Measurements from ENCODE around the gene KRTAP19-2. TPM values are rescaled to one million over a fixed set of nuclear protein-coding genes. Genes with fewer than 3 reads are reported as not detected.

The KRTAP19-2 gene
- total and polyA plus RNA-seq, 4 donors = not detected

- H3K4me1 ChIP-seq (ENCODE audit: control insufficient read depth in 4 of 4, insufficient read depth in 4 of 4, low read length in 3 of 4) = no peaks in the 10 kb centered on the region
- H3K27ac ChIP-seq (ENCODE audit: low read depth in 1 of 2, low read length in 2 of 2) = no peak overlapping the region
- no peak overlapping the region for H3K9ac ChIP-seq (ENCODE audit: low read depth in 1 of 2, low read length in 2 of 2)
- TF ChIP-seq RAD21 (IDR thresholded peaks at IDR 0.05) (no peak), HNF4A (conservative IDR thresholded peaks at IDR 0.05) (no peak), EGR1 (IDR thresholded peaks at IDR 0.05; ENCODE audit: low read depth in 2 of 2) (no peak), RXRA (IDR thresholded peaks at IDR 0.05) (no peak), NR2F2 (IDR thresholded peaks at IDR 0.05) (no peak), REST (IDR thresholded peaks at IDR 0.05) (no peak), JUND (IDR thresholded peaks at IDR 0.05) (no peak), YY1 (IDR thresholded peaks at IDR 0.05) (no peak), ATF3 (IDR thresholded peaks at IDR 0.05) (no peak), GABPA (IDR thresholded peaks at IDR 0.05 in 1 of 2, conservative IDR thresholded peaks at IDR 0.05 in 1 of 2) (no peak)
- TF ChIP-seq, protein P1, sequence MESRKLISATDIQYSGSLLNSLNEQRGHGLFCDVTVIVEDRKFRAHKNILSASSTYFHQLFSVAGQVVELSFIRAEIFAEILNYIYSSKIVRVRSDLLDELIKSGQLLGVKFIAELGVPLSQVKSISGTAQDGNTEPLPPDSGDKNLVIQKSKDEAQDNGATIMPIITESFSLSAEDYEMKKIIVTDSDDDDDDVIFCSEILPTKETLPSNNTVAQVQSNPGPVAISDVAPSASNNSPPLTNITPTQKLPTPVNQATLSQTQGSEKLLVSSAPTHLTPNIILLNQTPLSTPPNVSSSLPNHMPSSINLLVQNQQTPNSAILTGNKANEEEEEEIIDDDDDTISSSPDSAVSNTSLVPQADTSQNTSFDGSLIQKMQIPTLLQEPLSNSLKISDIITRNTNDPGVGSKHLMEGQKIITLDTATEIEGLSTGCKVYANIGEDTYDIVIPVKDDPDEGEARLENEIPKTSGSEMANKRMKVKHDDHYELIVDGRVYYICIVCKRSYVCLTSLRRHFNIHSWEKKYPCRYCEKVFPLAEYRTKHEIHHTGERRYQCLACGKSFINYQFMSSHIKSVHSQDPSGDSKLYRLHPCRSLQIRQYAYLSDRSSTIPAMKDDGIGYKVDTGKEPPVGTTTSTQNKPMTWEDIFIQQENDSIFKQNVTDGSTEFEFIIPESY (IDR thresholded peaks at IDR 0.05) = no peak
- TF ChIP-seq, protein P2, sequence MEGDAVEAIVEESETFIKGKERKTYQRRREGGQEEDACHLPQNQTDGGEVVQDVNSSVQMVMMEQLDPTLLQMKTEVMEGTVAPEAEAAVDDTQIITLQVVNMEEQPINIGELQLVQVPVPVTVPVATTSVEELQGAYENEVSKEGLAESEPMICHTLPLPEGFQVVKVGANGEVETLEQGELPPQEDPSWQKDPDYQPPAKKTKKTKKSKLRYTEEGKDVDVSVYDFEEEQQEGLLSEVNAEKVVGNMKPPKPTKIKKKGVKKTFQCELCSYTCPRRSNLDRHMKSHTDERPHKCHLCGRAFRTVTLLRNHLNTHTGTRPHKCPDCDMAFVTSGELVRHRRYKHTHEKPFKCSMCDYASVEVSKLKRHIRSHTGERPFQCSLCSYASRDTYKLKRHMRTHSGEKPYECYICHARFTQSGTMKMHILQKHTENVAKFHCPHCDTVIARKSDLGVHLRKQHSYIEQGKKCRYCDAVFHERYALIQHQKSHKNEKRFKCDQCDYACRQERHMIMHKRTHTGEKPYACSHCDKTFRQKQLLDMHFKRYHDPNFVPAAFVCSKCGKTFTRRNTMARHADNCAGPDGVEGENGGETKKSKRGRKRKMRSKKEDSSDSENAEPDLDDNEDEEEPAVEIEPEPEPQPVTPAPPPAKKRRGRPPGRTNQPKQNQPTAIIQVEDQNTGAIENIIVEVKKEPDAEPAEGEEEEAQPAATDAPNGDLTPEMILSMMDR (IDR thresholded peaks at IDR 0.05; ENCODE audit: low read depth, low read length, missing input control) = no peak
- no peaks in the 10 kb centered on the region for H3K9me3 ChIP-seq (ENCODE audit: control insufficient read depth in 4 of 4, low read length in 3 of 4)
- H3K4me3 ChIP-seq (ENCODE audit: low read depth in 1 of 3, low read length in 3 of 3) = no peak overlapping the region
- no peaks in the 10 kb centered on the region for H3K36me3 ChIP-seq (ENCODE audit: control insufficient read depth in 4 of 4, insufficient read depth in 3 of 4, low read depth in 1 of 4, low read length in 3 of 4)
- H3K27me3 ChIP-seq (ENCODE audit: control insufficient read depth in 4 of 4, insufficient read depth in 4 of 4, low read length in 3 of 4) = no peaks in the 10 kb centered on the region
- no peak for DNase-seq (ENCODE audit: low spot score)
These were observed 44.0 kb downstream of the KRTAP19-2 start for GRCh38 chr21:30443226-30443625.

DNA sequence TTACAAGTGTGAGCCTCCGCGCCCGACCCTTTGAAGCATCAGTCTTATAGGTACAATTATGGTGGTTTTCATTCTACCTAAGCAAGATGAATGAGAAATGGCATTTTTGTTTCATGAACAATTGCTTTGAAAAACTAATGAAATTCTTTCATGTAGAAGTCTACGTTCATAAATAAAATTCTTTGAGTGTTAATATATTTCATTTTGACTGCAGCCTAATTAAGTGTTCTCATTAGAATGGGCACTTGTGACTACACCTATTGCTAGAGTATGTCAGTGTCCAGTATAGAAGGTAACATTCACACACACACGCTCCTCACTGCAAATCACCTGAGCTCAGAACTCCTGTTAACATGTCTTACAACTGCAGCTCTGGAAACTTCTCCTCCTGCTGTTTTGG lies 47.3 kb downstream of the KRTAP19-2 start, which contains the start of gene KRTAP15-1:
TSS of gene KRTAP15-1 (plus strand) at position 301 of the 400 bp plus-strand sequence. CDS start at position 354, 53 bp downstream.
- H3K4me3 ChIP-seq (ENCODE audit: low read depth in 1 of 3, low read length in 3 of 3) = no peak within 1 kb of the TSS
- H3K9ac ChIP-seq (ENCODE audit: low read depth in 1 of 2, low read length in 2 of 2) = no peak within 1 kb of the TSS
- no peaks in the 10 kb centered on the region for H3K27me3 ChIP-seq (ENCODE audit: control insufficient read depth in 4 of 4, insufficient read depth in 4 of 4, low read length in 3 of 4)
- no peak within 1 kb of the TSS for H3K27ac ChIP-seq (ENCODE audit: low read depth in 1 of 2, low read length in 2 of 2)
- no peaks in the 10 kb centered on the region for H3K9me3 ChIP-seq (ENCODE audit: control insufficient read depth in 4 of 4, low read length in 3 of 4)
- 91% methylated on average over 5 of the region's 5 CpGs for WGBS
- DNase-seq (ENCODE audit: low spot score) = no peak
- no peaks in the 10 kb centered on the region for H3K36me3 ChIP-seq (ENCODE audit: control insufficient read depth in 4 of 4, insufficient read depth in 3 of 4, low read depth in 1 of 4, low read length in 3 of 4)
- H3K4me1 ChIP-seq (ENCODE audit: control insufficient read depth in 4 of 4, insufficient read depth in 4 of 4, low read length in 3 of 4) = no peaks in the 10 kb centered on the region
- no peak for TF ChIP-seq GABPA (IDR thresholded peaks at IDR 0.05 in 1 of 2, conservative IDR thresholded peaks at IDR 0.05 in 1 of 2)

Small RNAs within 50 kb of the gene (small RNA-seq; reads per million reads assigned to genes)
- gene AP000567.1 (not detected), gene KRTAP19-10P (not detected), gene KRTAP19-11P (not detected), gene KRTAP19-9P (not detected)

Other genes with a start within 250 kb of the KRTAP19-2 start
- not detected for gene KRTAP24-1, start 204.5 kb downstream of the KRTAP19-2 start, total RNA-seq
- gene KRTAP24-1, start 204.5 kb downstream of the KRTAP19-2 start, polyA plus RNA-seq = not detected
- gene KRTAP25-1, start 197.9 kb downstream of the KRTAP19-2 start, total RNA-seq = not detected
- not detected for gene KRTAP25-1, start 197.9 kb downstream of the KRTAP19-2 start, polyA plus RNA-seq
- gene KRTAP26-1, start 167.1 kb downstream of the KRTAP19-2 start, total RNA-seq = not detected
- not detected for gene KRTAP26-1, start 167.1 kb downstream of the KRTAP19-2 start, polyA plus RNA-seq
- not detected for gene KRTAP27-1, start 149.7 kb downstream of the KRTAP19-2 start, total RNA-seq
- not detected for gene KRTAP27-1, start 149.7 kb downstream of the KRTAP19-2 start, polyA plus RNA-seq
- gene KRTAP23-1, start 138.8 kb downstream of the KRTAP19-2 start, total RNA-seq = not detected
- not detected for gene KRTAP23-1, start 138.8 kb downstream of the KRTAP19-2 start, polyA plus RNA-seq
- not detected for gene KRTAP13-2, start 115.2 kb downstream of the KRTAP19-2 start, total RNA-seq
- gene KRTAP13-2, start 115.2 kb downstream of the KRTAP19-2 start, polyA plus RNA-seq = not detected
- gene KRTAP13-1, start 91.4 kb downstream of the KRTAP19-2 start, total RNA-seq = not detected
- gene KRTAP13-1, start 91.4 kb downstream of the KRTAP19-2 start, polyA plus RNA-seq = not detected
- gene KRTAP13-3, start 61.5 kb downstream of the KRTAP19-2 start, total RNA-seq = not detected
- not detected for gene KRTAP13-3, start 61.5 kb downstream of the KRTAP19-2 start, polyA plus RNA-seq
- not detected for gene KRTAP13-4, start 57.2 kb downstream of the KRTAP19-2 start, total RNA-seq
- gene KRTAP13-4, start 57.2 kb downstream of the KRTAP19-2 start, polyA plus RNA-seq = not detected
- not detected for gene KRTAP15-1, start 47.2 kb downstream of the KRTAP19-2 start, total RNA-seq
- not detected for gene KRTAP15-1, start 47.2 kb downstream of the KRTAP19-2 start, polyA plus RNA-seq
- gene KRTAP19-1, start 7.1 kb downstream of the KRTAP19-2 start, total RNA-seq = not detected
- not detected for gene KRTAP19-1, start 7.1 kb downstream of the KRTAP19-2 start, polyA plus RNA-seq
- gene KRTAP19-3, start 4.6 kb upstream of the KRTAP19-2 start, total RNA-seq = not detected
- gene KRTAP19-3, start 4.6 kb upstream of the KRTAP19-2 start, polyA plus RNA-seq = not detected
- gene KRTAP19-4, start 9.7 kb upstream of the KRTAP19-2 start, total RNA-seq = not detected
- not detected for gene KRTAP19-4, start 9.7 kb upstream of the KRTAP19-2 start, polyA plus RNA-seq
- gene KRTAP19-5, start 14.7 kb upstream of the KRTAP19-2 start, total RNA-seq = not detected
- not detected for gene KRTAP19-5, start 14.7 kb upstream of the KRTAP19-2 start, polyA plus RNA-seq
- not detected for gene KRTAP19-6, start 54.4 kb upstream of the KRTAP19-2 start, total RNA-seq
- not detected for gene KRTAP19-6, start 54.4 kb upstream of the KRTAP19-2 start, polyA plus RNA-seq
- not detected for gene KRTAP19-7, start 73.9 kb upstream of the KRTAP19-2 start, total RNA-seq
- not detected for gene KRTAP19-7, start 73.9 kb upstream of the KRTAP19-2 start, polyA plus RNA-seq
- gene KRTAP22-2, start 103.0 kb upstream of the KRTAP19-2 start, total RNA-seq = not detected
- gene KRTAP22-2, start 103.0 kb upstream of the KRTAP19-2 start, polyA plus RNA-seq = not detected
- gene KRTAP6-3, start 105.0 kb upstream of the KRTAP19-2 start, total RNA-seq = not detected
- not detected for gene KRTAP6-3, start 105.0 kb upstream of the KRTAP19-2 start, polyA plus RNA-seq
- not detected for gene KRTAP6-2, start 111.5 kb upstream of the KRTAP19-2 start, total RNA-seq
- not detected for gene KRTAP6-2, start 111.5 kb upstream of the KRTAP19-2 start, polyA plus RNA-seq
- gene KRTAP22-1, start 113.7 kb upstream of the KRTAP19-2 start, total RNA-seq = not detected
- not detected for gene KRTAP22-1, start 113.7 kb upstream of the KRTAP19-2 start, polyA plus RNA-seq
- not detected for gene KRTAP6-1, start 126.5 kb upstream of the KRTAP19-2 start, total RNA-seq
- gene KRTAP6-1, start 126.5 kb upstream of the KRTAP19-2 start, polyA plus RNA-seq = not detected
- not detected for gene KRTAP20-1, start 129.0 kb upstream of the KRTAP19-2 start, total RNA-seq
- gene KRTAP20-1, start 129.0 kb upstream of the KRTAP19-2 start, polyA plus RNA-seq = not detected
- not detected for gene KRTAP20-4, start 133.2 kb upstream of the KRTAP19-2 start, total RNA-seq
- gene KRTAP20-4, start 133.2 kb upstream of the KRTAP19-2 start, polyA plus RNA-seq = not detected
- gene KRTAP20-2, start 147.8 kb upstream of the KRTAP19-2 start, total RNA-seq = not detected
- gene KRTAP20-2, start 147.8 kb upstream of the KRTAP19-2 start, polyA plus RNA-seq = not detected
- not detected for gene KRTAP20-3, start 155.4 kb upstream of the KRTAP19-2 start, total RNA-seq
- gene KRTAP20-3, start 155.4 kb upstream of the KRTAP19-2 start, polyA plus RNA-seq = not detected
- not detected for gene KRTAP21-3, start 231.3 kb upstream of the KRTAP19-2 start, total RNA-seq
- not detected for gene KRTAP21-3, start 231.3 kb upstream of the KRTAP19-2 start, polyA plus RNA-seq

Data from liver (tissue), 10 donors.